Ishikawa (cell line): Measurements from ENCODE around the gene GNG8.

Experiments
- EP300 ChIP-seq: IDR thresholded peaks from 2 replicates; pipeline ENCODE4 v1.6.1; 2012; ENCODE audit warnings: borderline replicate concordance
- FOXM1 ChIP-seq: IDR thresholded peaks from 2 replicates; pipeline ENCODE4 v1.6.1; 2012; ENCODE audit warnings: low read depth, borderline replicate concordance
- REST ChIP-seq: IDR thresholded peaks from 2 replicates; pipeline ENCODE4 v1.6.1; 2012; ENCODE audit warnings: low read depth, mild to moderate bottlenecking
- YY1 ChIP-seq: IDR thresholded peaks from 2 replicates; pipeline ENCODE4 v1.6.1; 2012; ENCODE audit warnings: low read depth

GRCh38 chr19:46639358-46640182, 3.6 kb upstream of the GNG8 start:
- TF ChIP-seq YY1, result no peak
- TF ChIP-seq EP300, result no peak
- TF ChIP-seq REST, result no peak
- no peak for TF ChIP-seq FOXM1
